Caco-2 (cell line): ENCODE measurements around the gene PIK3CG. TPM values are rescaled to one million over a fixed set of nuclear protein-coding genes. Genes with fewer than 3 reads are reported as not detected.

ENCODE experiments used
- BruUV-seq: library from RNA; stranded (reverse); fragments of 400-500 nt; replicated peaks from 2 replicates; lab custom pipeline; 2021; lab: Mats Ljungman, UMichigan
- CTCF ChIA-PET: fragments of 300-600 bp; sonication (Branson Sonifier 250); formaldehyde crosslinking; loops from one replicate; lab custom pipeline; 2022; ENCODE audit warnings: antibody characterized with exemption; lab: Charles Lee
- POLR2A ChIA-PET: fragments of 300-600 bp; sonication (Branson Sonifier 250); formaldehyde crosslinking; loops from one replicate; lab custom pipeline; 2022; ENCODE audit warnings: antibody characterized with exemption; lab: Charles Lee
- DNase-seq, 2 experiments: peaks; one replicate each; pipeline versions ENCODE4 v3.0.0 to v3.0.0-alpha.2; 2020 to 2022
- H3K27me3 ChIP-seq: replicated peaks from 2 replicates; pipeline ENCODE4 v1.6.0; 2011; ENCODE audit warnings: low read length; ENCODE audit not compliant: control insufficient read depth, insufficient read depth
- H3K36me3 ChIP-seq: 2 replicates; pipeline ENCODE4 v1.5.1; 2011; ENCODE audit warnings: low read length; ENCODE audit not compliant: control insufficient read depth, insufficient read depth
- H3K4me1 ChIP-seq: fragments of 250-450 bp; sonication (Bioruptor Pico); 2 replicates; pipeline ENCODE4 v1.5.1; 2020; ENCODE audit warnings: mild to moderate bottlenecking
- H3K4me3 ChIP-seq: 2 replicates; pipeline ENCODE4 v1.5.1; 2011; ENCODE audit warnings: low read depth, mild to moderate bottlenecking, control low read depth, low read length
- H3K9me3 ChIP-seq: fragments of 250-450 bp; sonication (Bioruptor Pico); 2 replicates; pipeline ENCODE4 v1.5.1; 2020; ENCODE audit warnings: mild to moderate bottlenecking, moderate library complexity
- H3K27ac Mint-ChIP-seq: one replicate; pipeline ENCODE4 v1.8.0; 2022; ENCODE audit warnings: mixed read lengths; ENCODE audit not compliant: unreplicated experiment
- H3K27me3 Mint-ChIP-seq: one replicate; pipeline ENCODE4 v1.8.0; 2022; ENCODE audit warnings: mixed read lengths; ENCODE audit not compliant: insufficient read depth, unreplicated experiment
- H3K36me3 Mint-ChIP-seq: one replicate; pipeline ENCODE4 v1.8.0; 2022; ENCODE audit warnings: mild to moderate bottlenecking, mixed read lengths; ENCODE audit not compliant: insufficient read depth, unreplicated experiment
- H3K4me1 Mint-ChIP-seq: one replicate; pipeline ENCODE4 v1.8.0; 2022; ENCODE audit warnings: low read depth, mixed read lengths; ENCODE audit not compliant: unreplicated experiment
- H3K4me3 Mint-ChIP-seq: one replicate; pipeline ENCODE4 v1.8.0; 2022; ENCODE audit warnings: mild to moderate bottlenecking, moderate library complexity, mixed read lengths; ENCODE audit not compliant: unreplicated experiment
- H3K9me3 Mint-ChIP-seq: one replicate; pipeline ENCODE4 v1.8.0; 2022; ENCODE audit warnings: mixed read lengths; ENCODE audit not compliant: unreplicated experiment
- intact Hi-C: fragments of 100-400 bp; cut with micrococcal nuclease; formaldehyde crosslinking; loops from one replicate; pipeline ENCODE4 v1.10.0; 2022; ENCODE audit not compliant: unreplicated experiment
- total RNA-seq: library from RNA; stranded (reverse); gene quantifications from 2 replicates; pipeline ENCODE4 v1.2.3, GENCODE V29; 2022
- TF ChIP-seq, protein P1 (sequence below), 2 experiments: fragments of 200-600 bp in 1 of 2; IDR thresholded peaks; 1 replicate in 1 of 2; 2 replicates in 1 of 2; pipeline versions ENCODE4 v1.5.1 to v1.8.0; 2011 to 2022; ENCODE audit warnings: antibody characterized with exemption in 1 of 2, control low read depth in 1 of 2, inconsistent platforms in 1 of 2, low read depth in 1 of 2, low read length in 1 of 2, mild to moderate bottlenecking in 1 of 2, moderate library complexity in 1 of 2; ENCODE audit not compliant: insufficient read depth in 1 of 2, severe bottlenecking in 1 of 2, unreplicated experiment in 1 of 2

Gene PIK3CG
- total RNA-seq, 1 experiment from 2014 or later, result not detected

GRCh38 chr7:106818736-106819135 is 46.3 kb upstream of the PIK3CG start:
- H3K27ac Mint-ChIP-seq, result no peak overlapping the region
- no peaks in the 10 kb centered on the region for H3K27me3 ChIP-seq
- intact Hi-C loops, result no loop called here
- ChIA-PET POLR2A (no interaction called here), CTCF (interaction anchor here (0.7 kb wide), 1 partner anchor 393 kb away, joined by 3 read pairs; no protein-coding TSS in a partner anchor)
- no peak for DNase-seq
- TF ChIP-seq, protein P1, sequence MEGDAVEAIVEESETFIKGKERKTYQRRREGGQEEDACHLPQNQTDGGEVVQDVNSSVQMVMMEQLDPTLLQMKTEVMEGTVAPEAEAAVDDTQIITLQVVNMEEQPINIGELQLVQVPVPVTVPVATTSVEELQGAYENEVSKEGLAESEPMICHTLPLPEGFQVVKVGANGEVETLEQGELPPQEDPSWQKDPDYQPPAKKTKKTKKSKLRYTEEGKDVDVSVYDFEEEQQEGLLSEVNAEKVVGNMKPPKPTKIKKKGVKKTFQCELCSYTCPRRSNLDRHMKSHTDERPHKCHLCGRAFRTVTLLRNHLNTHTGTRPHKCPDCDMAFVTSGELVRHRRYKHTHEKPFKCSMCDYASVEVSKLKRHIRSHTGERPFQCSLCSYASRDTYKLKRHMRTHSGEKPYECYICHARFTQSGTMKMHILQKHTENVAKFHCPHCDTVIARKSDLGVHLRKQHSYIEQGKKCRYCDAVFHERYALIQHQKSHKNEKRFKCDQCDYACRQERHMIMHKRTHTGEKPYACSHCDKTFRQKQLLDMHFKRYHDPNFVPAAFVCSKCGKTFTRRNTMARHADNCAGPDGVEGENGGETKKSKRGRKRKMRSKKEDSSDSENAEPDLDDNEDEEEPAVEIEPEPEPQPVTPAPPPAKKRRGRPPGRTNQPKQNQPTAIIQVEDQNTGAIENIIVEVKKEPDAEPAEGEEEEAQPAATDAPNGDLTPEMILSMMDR (IDR thresholded peaks at IDR 0.05; ENCODE audit: insufficient read depth in 1 of 2, low read depth in 1 of 2, low read length in 1 of 2, severe bottlenecking in 1 of 2, unreplicated experiment in 1 of 2), result no peak
- H3K36me3 Mint-ChIP-seq, result no peaks in the 10 kb centered on the region
- H3K4me1 Mint-ChIP-seq, result no peaks in the 10 kb centered on the region
- H3K36me3 ChIP-seq, result no peaks in the 10 kb centered on the region
- no peaks in the 10 kb centered on the region for H3K9me3 ChIP-seq
- no peaks in the 10 kb centered on the region for H3K9me3 Mint-ChIP-seq
- H3K4me3 ChIP-seq, result no peak overlapping the region
- H3K4me1 ChIP-seq, result no peaks in the 10 kb centered on the region
- no TSS peak for BruUV-seq
- no peak overlapping the region for H3K4me3 Mint-ChIP-seq
- peaks cover 8% of the 10 kb centered on the region for H3K27me3 Mint-ChIP-seq

- intact Hi-C loops, result no loop called here
- BruUV-seq, result no TSS peak
Observed at GRCh38 chr7:106819546-106819945, 45.5 kb upstream of the PIK3CG start.

GRCh38 chr7:106820321-106821217 is 44.5 kb upstream of the PIK3CG start:
- ChIA-PET POLR2A (no interaction called here), CTCF (no interaction called here)
- Mint-ChIP-seq H3K9me3 (no peaks in the 10 kb centered on the region), H3K27me3 (no peaks in the 10 kb centered on the region), H3K27ac (no peak overlapping the region), H3K4me1 (no peaks in the 10 kb centered on the region), H3K36me3 (no peaks in the 10 kb centered on the region), H3K4me3 (no peak overlapping the region)
- no TSS peak for BruUV-seq
- Histone ChIP-seq H3K36me3 (no peaks in the 10 kb centered on the region), H3K27me3 (no peaks in the 10 kb centered on the region), H3K4me1 (no peaks in the 10 kb centered on the region), H3K4me3 (no peak overlapping the region), H3K9me3 (no peaks in the 10 kb centered on the region)
- no peak for DNase-seq
- intact Hi-C loops, result no loop called here
- TF ChIP-seq, protein P1 (IDR thresholded peaks at IDR 0.05; ENCODE audit: insufficient read depth in 1 of 2, low read depth in 1 of 2, low read length in 1 of 2, severe bottlenecking in 1 of 2, unreplicated experiment in 1 of 2), result no peak

More at GRCh38 chr7:106819546-106819945, 45.5 kb upstream of the PIK3CG start:
- H3K4me1 Mint-ChIP-seq, result no peaks in the 10 kb centered on the region
- Histone ChIP-seq H3K9me3 (no peaks in the 10 kb centered on the region), H3K27me3 (no peaks in the 10 kb centered on the region), H3K4me3 (no peak overlapping the region), H3K36me3 (no peaks in the 10 kb centered on the region), H3K4me1 (no peaks in the 10 kb centered on the region)
- no peaks in the 10 kb centered on the region for H3K36me3 Mint-ChIP-seq
- H3K9me3 Mint-ChIP-seq, result no peaks in the 10 kb centered on the region
- DNase-seq, result no peak
- POLR2A ChIA-PET, result no interaction called here
- CTCF ChIA-PET, result no interaction called here
- TF ChIP-seq, protein P1 (IDR thresholded peaks at IDR 0.05; ENCODE audit: insufficient read depth in 1 of 2, low read depth in 1 of 2, low read length in 1 of 2, severe bottlenecking in 1 of 2, unreplicated experiment in 1 of 2), result no peak
- H3K4me3 Mint-ChIP-seq, result no peak overlapping the region
- H3K27ac Mint-ChIP-seq, result no peak overlapping the region
- peaks cover 5% of the 10 kb centered on the region for H3K27me3 Mint-ChIP-seq
